HEK293 (cell line): ENCODE measurements around the gene CPEB2.

ENCODE experiments used
- ATF2 ChIP-seq: fragments of 450-650 bp; formaldehyde crosslinking; IDR thresholded peaks from 2 replicates; pipeline ENCODE4 v1.5.1; 2016; ENCODE audit warnings: missing biosample characterization, missing genetic modification characterization, low read depth
- CTCF ChIP-seq: fragments of 450-650 bp; formaldehyde crosslinking; IDR thresholded peaks from 2 replicates; pipeline ENCODE4 v1.5.1; 2016; ENCODE audit warnings: missing biosample characterization, missing genetic modification characterization
- ELK4 ChIP-seq: IDR thresholded peaks from 2 replicates; pipeline ENCODE4 v1.6.1; 2011; ENCODE audit warnings: mild to moderate bottlenecking, low read depth, low read length, borderline replicate concordance
- GLIS2 ChIP-seq: fragments of 450-650 bp; formaldehyde crosslinking; IDR thresholded peaks from 2 replicates; pipeline ENCODE4 v1.5.1; 2016; ENCODE audit warnings: missing biosample characterization, missing genetic modification characterization
- MZF1 ChIP-seq: fragments of 450-650 bp; formaldehyde crosslinking; IDR thresholded peaks from 2 replicates; pipeline ENCODE4 v1.5.1; 2017; ENCODE audit warnings: missing biosample characterization, missing genetic modification characterization, borderline replicate concordance
- PATZ1 ChIP-seq: fragments of 450-650 bp; formaldehyde crosslinking; IDR thresholded peaks from 2 replicates; pipeline ENCODE4 v1.5.1; 2016; ENCODE audit warnings: missing biosample characterization, missing genetic modification characterization
- PRDM10 ChIP-seq: fragments of 450-650 bp; formaldehyde crosslinking; IDR thresholded peaks from 2 replicates; pipeline ENCODE4 v1.5.1; 2016; ENCODE audit warnings: missing biosample characterization, missing genetic modification characterization
- ZNF10 ChIP-seq: fragments of 450-650 bp; formaldehyde crosslinking; IDR thresholded peaks from 2 replicates; pipeline ENCODE4 v1.5.1; 2017; ENCODE audit warnings: missing biosample characterization, missing genetic modification characterization
- ZNF121 ChIP-seq: fragments of 450-650 bp; formaldehyde crosslinking; IDR thresholded peaks from 2 replicates; pipeline ENCODE4 v1.5.1; 2016; ENCODE audit warnings: missing biosample characterization, missing genetic modification characterization
- ZNF138 ChIP-seq: fragments of 450-650 bp; formaldehyde crosslinking; IDR thresholded peaks from 2 replicates; pipeline ENCODE4 v1.5.1; 2016; ENCODE audit warnings: missing biosample characterization, missing genetic modification characterization, borderline replicate concordance
- ZNF266 ChIP-seq: fragments of 450-650 bp; formaldehyde crosslinking; IDR thresholded peaks from 2 replicates; pipeline ENCODE4 v1.5.1; 2016; ENCODE audit warnings: missing biosample characterization, missing genetic modification characterization, low read depth

- TF ChIP-seq PATZ1 (tag by site-specific recombination) = no peak
- TF ChIP-seq GLIS2 = no peak
- no peak for TF ChIP-seq ZNF138 (tag by site-specific recombination)
- no peak for TF ChIP-seq PRDM10 (tag by site-specific recombination)
- no peak for TF ChIP-seq MZF1
- no peak for TF ChIP-seq ZNF266 (tag by site-specific recombination)
- no peak for TF ChIP-seq ATF2 (tag by site-specific recombination)
- TF ChIP-seq ELK4 = no peak
- no peak for TF ChIP-seq ZNF121 (tag by site-specific recombination)
- no peak for TF ChIP-seq ZNF10 (tag by site-specific recombination)
- no peak for TF ChIP-seq CTCF (tag by site-specific recombination)
Observed at GRCh38 chr4:15065516-15065915, 63.2 kb downstream of the CPEB2 start.
